HepG2 (cell line): ENCODE results near the gene FHIT. TPM values are rescaled to one million over a fixed set of nuclear protein-coding genes. Genes with fewer than 3 reads are reported as not detected.

Source experiments
- ATAC-seq: fragments of 200-7000 bp; cut with Tn5 transposase; 3 replicates; pipeline ENCODE4 v1.9.1; 2020; ENCODE audit warnings: mild to moderate bottlenecking, moderate library complexity
- BruUV-seq: library from RNA; stranded (reverse); fragments of 400-500 nt; replicated peaks from 2 replicates; lab custom pipeline; 2021; lab: Mats Ljungman, UMichigan
- CTCF ChIA-PET: fragments of 300-600 bp; formaldehyde crosslinking; extraction: SDS; loops from one replicate; lab custom pipeline; 2021; ENCODE audit warnings: low total read pairs, inconsistent platforms, low intra/inter-chr PET ratio; lab: Yijun Ruan, JAX
- POLR2A ChIA-PET: fragments of 350-600 bp; sonication (Branson Sonifier 250); formaldehyde crosslinking; loops from one replicate; lab custom pipeline; 2020; ENCODE audit warnings: antibody characterized with exemption, inconsistent platforms; lab: Yijun Ruan, JAX
- DNase-seq: peaks from one replicate; pipeline ENCODE4 v3.0.0-alpha.2; 2015; ENCODE audit warnings: low spot score
- FAIRE-seq: peaks from 3 replicates; lab custom pipeline; 2011; peaks lifted over from hg19 to GRCh38; lab: Jason Lieb, UNC
- H2AFZ ChIP-seq: one replicate; pipeline ENCODE4 v1.6.1; 2011; ENCODE audit warnings: low read length, inconsistent platforms
- H3K27ac ChIP-seq: fragments of 300-600 bp; 3 replicates; pipeline ENCODE4 v1.8.0; 2011; ENCODE audit warnings: mixed run types, mild to moderate bottlenecking, mixed read lengths, low read length, inconsistent platforms; ENCODE audit not compliant: insufficient read depth; ENCODE audit errors: extremely low read length
- H3K27me3 ChIP-seq, 2 experiments: fragments of 200-600 bp in 1 of 2; 2 replicates in 1 of 2; 3 replicates in 1 of 2; pipeline versions ENCODE4 v1.6.0 to v1.8.0; 2011; ENCODE audit warnings: low read length in 2 of 2, mild to moderate bottlenecking in 2 of 2, moderate library complexity in 2 of 2, inconsistent platforms in 1 of 2; ENCODE audit not compliant: insufficient read depth in 2 of 2, control insufficient read depth in 1 of 2
- H3K36me3 ChIP-seq, 2 experiments: fragments of 200-600 bp in 1 of 2; replicated peaks in 1 of 2; 2 replicates in 1 of 2; 3 replicates in 1 of 2; pipeline versions ENCODE4 v1.5.1 to v1.8.0; 2011; ENCODE audit warnings: low read length in 2 of 2, inconsistent platforms in 1 of 2; ENCODE audit not compliant: insufficient read depth in 2 of 2, control insufficient read depth in 1 of 2
- H3K4me1 ChIP-seq: 2 replicates; pipeline ENCODE4 v1.5.1; 2012; ENCODE audit warnings: low read length, inconsistent platforms; ENCODE audit not compliant: insufficient read depth
- H3K4me2 ChIP-seq: 2 replicates; pipeline ENCODE4 v1.6.0; 2011; ENCODE audit warnings: low read depth, low read length, inconsistent platforms
- H3K4me3 ChIP-seq, 3 experiments: fragments of 200-600 bp in 1 of 3; sonication (generic), shearing (Covaris generic) in 1 of 3; replicated peaks in 1 of 3; 2 replicates each; pipeline ENCODE4 v1.5.1; 2011 to 2016; ENCODE audit warnings: low read length in 3 of 3, inconsistent platforms in 2 of 3, low read depth in 2 of 3, mild to moderate bottlenecking in 2 of 3, control low read depth in 1 of 3, mixed read lengths in 1 of 3; ENCODE audit not compliant: insufficient read depth in 1 of 3
- H3K79me2 ChIP-seq: one replicate; pipeline ENCODE4 v1.6.1; 2011; ENCODE audit warnings: low read length, inconsistent platforms; ENCODE audit not compliant: insufficient read depth
- H3K9ac ChIP-seq: 2 replicates; pipeline ENCODE4 v1.6.0; 2011; ENCODE audit warnings: mild to moderate bottlenecking, low read depth, low read length, inconsistent platforms; ENCODE audit not compliant: insufficient read depth
- H3K9me3 ChIP-seq: 2 replicates; pipeline ENCODE4 v1.5.1; 2012; ENCODE audit warnings: mild to moderate bottlenecking, low read length
- H4K20me1 ChIP-seq: 2 replicates; pipeline ENCODE4 v1.6.0; 2011; ENCODE audit warnings: inconsistent platforms, mild to moderate bottlenecking, low read length, moderate library complexity; ENCODE audit not compliant: insufficient read depth
- BRCA1 ChIP-seq: sonication (generic); formaldehyde crosslinking; IDR thresholded peaks from 2 replicates; pipeline ENCODE4 v1.4.0; 2020; ENCODE audit warnings: missing genetic modification reagents
- ETS1 ChIP-seq: sonication (generic); formaldehyde crosslinking; IDR thresholded peaks from 2 replicates; pipeline ENCODE4 v1.4.0; 2020; ENCODE audit warnings: missing genetic modification reagents
- FOXA3 ChIP-seq: IDR thresholded peaks from 2 replicates; pipeline ENCODE4 v1.6.1; 2016; ENCODE audit warnings: missing genetic modification reagents, missing compliant biosample characterization
- HNRNPH1 ChIP-seq: fragments of 200-400 bp; formaldehyde crosslinking; optimal IDR thresholded peaks from 2 replicates; pipeline ENCODE3; 2017; ENCODE audit warnings: mild to moderate bottlenecking, low read depth, low read length
- HNRNPLL ChIP-seq: fragments of 200-400 bp; formaldehyde crosslinking; IDR thresholded peaks from 2 replicates; pipeline ENCODE4 v1.6.1; 2017; ENCODE audit warnings: mild to moderate bottlenecking, low read depth, low read length; ENCODE audit not compliant: poor library complexity, severe bottlenecking
- IRX3 ChIP-seq: sonication (generic); formaldehyde crosslinking; IDR thresholded peaks from 2 replicates; pipeline ENCODE4 v1.8.1; 2023; ENCODE audit warnings: mild to moderate bottlenecking, low read depth, missing genetic modification reagents, borderline replicate concordance
- KLF16 ChIP-seq, 2 experiments: sonication (generic) in 1 of 2; formaldehyde crosslinking in 1 of 2; IDR thresholded peaks; 2 replicates each; pipeline versions ENCODE4 v1.6.1 to v1.8.0; 2016 to 2023; ENCODE audit warnings: missing genetic modification reagents in 2 of 2, missing compliant biosample characterization in 1 of 2
- NCOA1 ChIP-seq: sonication (generic); formaldehyde crosslinking; IDR thresholded peaks from 2 replicates; pipeline ENCODE4 v1.9.0; 2021; ENCODE audit warnings: missing genetic modification reagents
- REPIN1 ChIP-seq: sonication (generic); formaldehyde crosslinking; IDR thresholded peaks from 2 replicates; pipeline ENCODE4 v1.8.0; 2022; ENCODE audit warnings: missing genetic modification reagents, low read depth, mild to moderate bottlenecking, borderline replicate concordance
- TBX3 ChIP-seq: fragments of 450-650 bp; IDR thresholded peaks from 2 replicates; pipeline ENCODE4 v1.6.1; 2017; ENCODE audit warnings: antibody characterized with exemption, mild to moderate bottlenecking, inconsistent platforms, borderline replicate concordance
- ZEB1 ChIP-seq: IDR thresholded peaks from 2 replicates; pipeline ENCODE4 v1.6.1; 2012; ENCODE audit warnings: mild to moderate bottlenecking, low read depth, inconsistent platforms; ENCODE audit not compliant: insufficient replicate concordance
- ZFP41 ChIP-seq: sonication (generic); formaldehyde crosslinking; IDR thresholded peaks from 2 replicates; pipeline ENCODE4 v1.4.0; 2020; ENCODE audit warnings: mild to moderate bottlenecking, missing genetic modification reagents, borderline replicate concordance
- ZNF207 ChIP-seq: fragments of 450-650 bp; IDR thresholded peaks from 2 replicates; pipeline ENCODE4 v1.6.1; 2016; ENCODE audit warnings: antibody characterized with exemption, borderline replicate concordance
- ZNF44 ChIP-seq: sonication (generic); formaldehyde crosslinking; IDR thresholded peaks from 2 replicates; pipeline ENCODE4 v1.5.1; 2020; ENCODE audit warnings: mild to moderate bottlenecking, missing genetic modification reagents
- ZNF746 ChIP-seq: sonication (generic); formaldehyde crosslinking; IDR thresholded peaks from 2 replicates; pipeline ENCODE4 v1.8.0; 2022; ENCODE audit warnings: mild to moderate bottlenecking, missing genetic modification reagents
- ZNF780A ChIP-seq: sonication (generic); formaldehyde crosslinking; IDR thresholded peaks from 2 replicates; pipeline ENCODE4 v1.8.0; 2022; ENCODE audit warnings: mild to moderate bottlenecking, missing genetic modification reagents, moderate library complexity
- WGBS: methylation state at CpG from one replicate; pipeline ENCODE4 v1.1.6; 2017; ENCODE audit warnings: low lambda C conversion rate; 5-methylcytosine and 5-hydroxymethylcytosine counted together
- in situ Hi-C: cut with HindIII; loops from 2 replicates; pipeline ENCODE4 v1.10.0; 2017; ENCODE audit warnings: low pct_unique_long_range_greater_than_20kb; ENCODE audit not compliant: extremely low pct_ligation_motif_present
- intact Hi-C: fragments of 100-400 bp; cut with micrococcal nuclease; formaldehyde crosslinking; loops from one replicate; pipeline ENCODE4 v1.10.0; 2022; ENCODE audit not compliant: unreplicated experiment
- polyA plus RNA-seq, 8 experiments: library from polyadenylated mRNA; depleted of rRNA in 3 of 8; stranded (reverse) in 7 of 8; unstranded in 1 of 8; fragments of >200 nt; fragmentation: Illumina TruSeq in 4 of 8; extraction: Trizol in 4 of 8; gene quantifications; 2 replicates each; pipeline versions ENCODE4 v1.2.1 to v1.2.3, GENCODE V29; 2011 to 2016; ENCODE audit warnings: low read depth in 4 of 8, missing spikeins in 1 of 8, mixed read lengths in 1 of 8; ENCODE audit not compliant: insufficient read depth in 1 of 8
- total RNA-seq, 5 experiments: library from RNA; depleted of rRNA; stranded (reverse); fragments of >200 nt; fragmentation: Illumina TruSeq; extraction: Trizol; gene quantifications; 2 replicates each; pipeline ENCODE4 v1.2.3, GENCODE V29; 2016; ENCODE audit warnings: low read depth in 1 of 5
- TF ChIP-seq, protein P1 (sequence below): IDR thresholded peaks from 2 replicates; pipeline ENCODE4 v1.6.1; 2016; ENCODE audit warnings: low read depth, control low read depth
- TF ChIP-seq, protein P2 (sequence below): sonication (generic); formaldehyde crosslinking; IDR thresholded peaks from 2 replicates; pipeline ENCODE4 v1.5.0; 2020; ENCODE audit warnings: mild to moderate bottlenecking, missing genetic modification reagents

The FHIT gene
- total and polyA plus RNA-seq, 2 of the 13 experiments (the other 11 are each of a cell fraction or from before 2014, with no cell fraction given) = 4.0 to 4.6 TPM

DNA sequence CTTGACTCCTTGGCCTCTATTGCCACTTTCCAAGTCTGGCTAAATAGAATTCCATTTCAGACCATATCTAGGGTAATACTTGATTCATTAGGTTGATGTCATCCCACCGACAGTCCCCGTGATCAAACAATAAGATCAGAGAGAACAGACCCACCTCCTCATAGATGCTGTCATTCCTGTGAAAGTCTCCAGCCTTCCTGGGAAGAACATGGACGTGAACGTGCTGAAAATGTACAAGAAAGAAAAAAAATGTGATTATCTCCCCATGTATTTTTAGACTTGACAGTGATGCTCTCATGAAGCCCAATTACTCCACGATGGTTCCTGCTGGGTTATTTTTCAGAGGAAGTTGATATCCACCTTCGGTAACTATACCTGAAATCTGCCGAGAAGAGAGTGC lies 1329.1 kb downstream of the FHIT start (continued):
- no peak for TF ChIP-seq REPIN1 (CRISPR knock-in tag)
- TF ChIP-seq, protein P1, sequence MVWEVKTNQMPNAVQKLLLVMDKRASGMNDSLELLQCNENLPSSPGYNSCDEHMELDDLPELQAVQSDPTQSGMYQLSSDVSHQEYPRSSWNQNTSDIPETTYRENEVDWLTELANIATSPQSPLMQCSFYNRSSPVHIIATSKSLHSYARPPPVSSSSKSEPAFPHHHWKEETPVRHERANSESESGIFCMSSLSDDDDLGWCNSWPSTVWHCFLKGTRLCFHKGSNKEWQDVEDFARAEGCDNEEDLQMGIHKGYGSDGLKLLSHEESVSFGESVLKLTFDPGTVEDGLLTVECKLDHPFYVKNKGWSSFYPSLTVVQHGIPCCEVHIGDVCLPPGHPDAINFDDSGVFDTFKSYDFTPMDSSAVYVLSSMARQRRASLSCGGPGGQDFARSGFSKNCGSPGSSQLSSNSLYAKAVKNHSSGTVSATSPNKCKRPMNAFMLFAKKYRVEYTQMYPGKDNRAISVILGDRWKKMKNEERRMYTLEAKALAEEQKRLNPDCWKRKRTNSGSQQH (CRISPR knock-in tag) = no peak
- TF ChIP-seq HNRNPLL = no peak
- TF ChIP-seq FOXA3 (CRISPR knock-in tag) = no peak
- no peak for TF ChIP-seq HNRNPH1

DNA sequence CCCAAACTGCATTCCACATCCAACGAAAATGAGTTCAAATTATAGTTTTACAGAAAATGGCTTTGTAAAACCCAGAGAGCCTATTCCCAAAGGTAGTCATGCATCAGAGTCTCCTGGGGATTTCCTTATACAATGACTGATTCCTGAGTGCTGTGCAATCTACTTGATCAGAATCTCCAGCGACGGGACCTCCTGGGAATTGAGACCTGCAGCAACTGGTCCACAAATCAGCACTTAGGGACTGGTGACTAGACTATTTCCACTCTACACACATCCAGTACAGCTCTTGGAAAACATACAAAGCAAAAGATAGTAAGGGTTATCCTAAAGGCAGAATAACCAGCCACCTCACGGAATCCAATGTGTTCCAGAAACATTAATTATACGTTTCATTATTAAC lies 1330.4 kb downstream of the FHIT start:
- 39% methylated on average over 5 of the region's 5 CpGs for WGBS
- H3K9me3 ChIP-seq = no peaks in the 10 kb centered on the region
- in situ Hi-C loops (no loop called here), intact Hi-C loops (no loop called here)
- H3K4me1 ChIP-seq = no peaks in the 10 kb centered on the region
- no peak overlapping the region for H3K4me3 ChIP-seq
- no peaks in the 10 kb centered on the region for H3K27me3 ChIP-seq
- no TSS peak for BruUV-seq
- H3K27ac ChIP-seq = no peak overlapping the region
- no peaks in the 10 kb centered on the region for H3K79me2 ChIP-seq
- ChIA-PET CTCF (no interaction called here), POLR2A (no interaction called here)
- TF ChIP-seq ZNF746 (no peak), IRX3 (CRISPR knock-in tag) (no peak), NCOA1 (CRISPR knock-in tag) (no peak), BRCA1 (no peak), HNRNPLL (no peak), ZEB1 (no peak), ZFP41 (no peak), ZNF44 (CRISPR knock-in tag) (no peak), KLF16 (CRISPR knock-in tag; IDR thresholded peaks at IDR 0.05) (no peak), ZNF780A (CRISPR knock-in tag) (no peak), ETS1 (no peak), ZNF207 (no peak), TBX3 (no peak)
- TF ChIP-seq, protein P2, sequence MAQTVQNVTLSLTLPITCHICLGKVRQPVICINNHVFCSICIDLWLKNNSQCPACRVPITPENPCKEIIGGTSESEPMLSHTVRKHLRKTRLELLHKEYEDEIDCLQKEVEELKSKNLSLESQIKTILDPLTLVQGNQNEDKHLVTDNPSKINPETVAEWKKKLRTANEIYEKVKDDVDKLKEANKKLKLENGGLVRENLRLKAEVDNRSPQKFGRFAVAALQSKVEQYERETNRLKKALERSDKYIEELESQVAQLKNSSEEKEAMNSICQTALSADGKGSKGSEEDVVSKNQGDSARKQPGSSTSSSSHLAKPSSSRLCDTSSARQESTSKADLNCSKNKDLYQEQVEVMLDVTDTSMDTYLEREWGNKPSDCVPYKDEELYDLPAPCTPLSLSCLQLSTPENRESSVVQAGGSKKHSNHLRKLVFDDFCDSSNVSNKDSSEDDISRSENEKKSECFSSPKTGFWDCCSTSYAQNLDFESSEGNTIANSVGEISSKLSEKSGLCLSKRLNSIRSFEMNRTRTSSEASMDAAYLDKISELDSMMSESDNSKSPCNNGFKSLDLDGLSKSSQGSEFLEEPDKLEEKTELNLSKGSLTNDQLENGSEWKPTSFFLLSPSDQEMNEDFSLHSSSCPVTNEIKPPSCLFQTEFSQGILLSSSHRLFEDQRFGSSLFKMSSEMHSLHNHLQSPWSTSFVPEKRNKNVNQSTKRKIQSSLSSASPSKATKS (CRISPR knock-in tag) = no peak
- DNase-seq (no peak), ATAC-seq (no peak), FAIRE-seq (no peak)
- no peak overlapping the region for H3K9ac ChIP-seq
- no peaks in the 10 kb centered on the region for H3K36me3 ChIP-seq
- H2AFZ ChIP-seq = no peak overlapping the region
- no peaks in the 10 kb centered on the region for H4K20me1 ChIP-seq
- no peak overlapping the region for H3K4me2 ChIP-seq
